Activated CD4-positive, CD25-positive, alpha-beta regulatory T cell treated with anti-CD3 and anti-CD28 coated beads, Interleukin-2, amount 50 U/mL, for 24 hours (primary cell): ENCODE data around the gene EEPD1.
"Not testable (repeated sequence)": the region's sequence is repeated elsewhere in the genome, so short reads cannot be mapped to it uniquely, and the experiment has no call there.

Source experiments
- ATAC-seq, 2 donors: fragments of 150-1000 bp; cut with Tn5 transposase; one replicate each; pipeline ENCODE4 v1.10.0; 2021; ENCODE audit warnings: mild to moderate bottlenecking in 1 of 2, moderate library complexity in 1 of 2

Gene EEPD1

GRCh38 chr7:36217961-36218284, 64.9 kb downstream of the EEPD1 start:
- ATAC-seq: no peak

DNA sequence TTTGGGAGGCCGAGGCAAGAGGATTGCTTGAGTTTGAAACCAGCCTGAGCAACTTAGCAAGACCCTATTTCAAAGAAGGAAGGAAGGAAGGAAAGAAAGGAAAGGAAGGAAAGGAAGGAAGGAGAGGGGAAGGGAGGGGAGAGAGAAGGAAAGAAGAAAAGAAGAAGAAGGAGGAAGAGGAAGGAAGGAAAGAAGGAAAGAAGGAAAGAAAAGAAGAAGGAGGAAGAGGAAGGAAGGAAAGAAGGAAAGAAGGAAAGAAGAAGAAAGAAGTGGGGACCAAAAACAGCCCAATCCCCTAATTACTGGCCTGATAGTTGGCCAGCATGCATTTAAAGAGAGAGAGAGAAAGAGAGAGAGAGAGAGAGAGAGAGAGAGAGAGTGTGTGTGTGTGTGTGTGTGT, 66.4 kb downstream of the EEPD1 start:
- ATAC-seq: no peak

DNA sequence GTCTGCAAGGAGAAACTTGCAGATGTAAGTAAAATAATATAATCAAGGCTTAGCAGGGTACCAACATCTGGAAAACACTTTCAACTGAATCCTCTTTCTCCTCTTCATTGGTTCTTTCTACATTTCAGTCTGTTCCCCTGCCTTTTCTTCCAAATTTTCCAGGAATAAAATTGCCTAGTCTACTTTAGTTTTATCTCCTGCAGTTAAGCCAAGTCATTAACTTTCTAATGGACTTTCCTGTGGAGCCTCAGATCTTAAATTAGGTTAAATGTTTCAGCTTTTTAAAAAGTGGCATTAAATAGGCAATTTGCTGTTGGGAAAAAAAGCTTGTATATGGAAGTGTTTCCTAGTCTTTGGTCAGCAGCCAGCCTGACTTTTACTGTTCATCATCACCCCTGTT, 70.8 kb downstream of the EEPD1 start:
- no peak for ATAC-seq

DNA sequence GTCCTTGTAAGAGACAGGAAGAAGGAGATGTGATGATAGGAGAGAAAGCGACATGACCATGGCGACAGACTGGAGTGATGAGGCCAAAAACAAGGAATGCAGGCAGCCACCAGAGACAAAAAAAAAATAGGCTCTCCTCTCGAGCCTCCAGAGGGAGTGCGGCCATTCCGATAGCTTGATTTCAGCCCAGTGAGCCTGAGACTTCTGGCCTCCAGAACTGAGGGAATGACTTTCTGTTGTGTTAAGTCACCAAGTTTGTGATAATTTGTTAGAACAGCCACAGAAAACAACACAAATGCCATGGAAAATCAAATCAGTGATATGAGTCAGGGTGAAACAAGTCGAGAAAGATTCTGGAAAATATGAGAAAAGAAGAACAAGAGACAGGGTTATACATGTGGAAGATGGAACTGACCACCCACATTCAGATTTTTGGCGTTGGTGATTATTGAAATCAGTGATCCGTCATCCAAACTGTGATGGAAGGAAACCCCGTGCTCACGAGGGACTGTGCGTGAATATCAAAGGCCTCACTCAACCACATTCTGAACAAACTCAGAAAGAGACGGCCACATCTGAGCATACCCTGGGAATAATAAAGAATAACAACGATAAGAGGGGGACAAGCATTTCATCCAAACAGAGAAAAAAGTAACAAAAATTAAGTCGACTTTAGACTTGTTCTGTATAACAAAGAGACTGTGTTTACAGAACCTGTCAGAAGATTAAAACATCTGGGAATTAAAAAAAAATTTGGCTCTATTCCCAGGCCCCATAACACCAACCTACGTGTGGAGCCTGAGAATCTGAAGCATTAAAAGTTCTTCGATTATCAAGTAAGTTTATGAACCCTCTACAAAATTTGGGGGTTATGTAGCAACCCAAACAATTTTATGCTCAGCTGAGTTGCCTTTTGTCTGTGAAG, 72.1 kb downstream of the EEPD1 start:
- no peak for ATAC-seq

- no peak for ATAC-seq
Observed at GRCh38 chr7:36226151-36226550, 73.1 kb downstream of the EEPD1 start.

DNA sequence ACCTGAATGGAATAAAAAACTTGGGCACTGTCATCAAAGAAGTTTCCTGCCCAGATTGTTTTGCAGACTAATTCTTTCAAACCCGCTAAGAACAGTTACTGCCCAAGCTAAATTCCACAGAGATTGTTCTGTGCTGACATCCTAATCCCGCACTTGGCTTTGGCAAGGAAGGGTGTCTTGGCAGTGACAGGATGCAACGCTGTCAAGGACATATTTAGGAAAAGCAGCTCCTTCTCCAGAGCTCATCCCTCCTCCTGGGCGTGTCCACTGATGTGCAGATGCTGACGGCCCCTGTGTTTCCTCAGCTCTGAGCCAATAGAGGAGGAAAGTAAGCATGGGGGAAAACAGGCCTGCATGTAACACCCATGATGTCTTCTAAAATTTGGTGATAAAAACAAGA, 74.2 kb downstream of the EEPD1 start:
- no peak for ATAC-seq

DNA sequence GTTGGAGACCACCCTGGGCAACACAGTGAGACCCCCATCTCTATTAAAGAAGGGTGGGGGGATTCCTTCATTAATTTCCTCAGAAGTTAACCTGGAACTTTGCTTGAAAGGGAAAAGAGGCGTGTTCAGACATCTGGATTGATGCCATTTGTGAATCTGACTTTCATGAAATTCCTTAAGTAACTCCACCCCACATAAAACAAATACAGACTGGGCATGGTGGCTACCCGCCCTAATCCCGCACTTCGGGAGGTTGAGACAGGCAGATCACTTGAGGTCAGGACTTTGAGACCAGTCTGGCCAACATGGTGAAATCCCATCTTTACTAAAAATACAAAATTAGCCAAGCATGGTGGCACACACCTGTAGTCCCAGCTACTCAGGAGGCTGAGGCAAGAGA, 75.0 kb downstream of the EEPD1 start:
- ATAC-seq: no peak

- no peak for ATAC-seq
Observed at GRCh38 chr7:36231406-36231805, 78.4 kb downstream of the EEPD1 start.

GRCh38 chr7:36232555-36232954, 79.5 kb downstream of the EEPD1 start:
- no peak for ATAC-seq

DNA sequence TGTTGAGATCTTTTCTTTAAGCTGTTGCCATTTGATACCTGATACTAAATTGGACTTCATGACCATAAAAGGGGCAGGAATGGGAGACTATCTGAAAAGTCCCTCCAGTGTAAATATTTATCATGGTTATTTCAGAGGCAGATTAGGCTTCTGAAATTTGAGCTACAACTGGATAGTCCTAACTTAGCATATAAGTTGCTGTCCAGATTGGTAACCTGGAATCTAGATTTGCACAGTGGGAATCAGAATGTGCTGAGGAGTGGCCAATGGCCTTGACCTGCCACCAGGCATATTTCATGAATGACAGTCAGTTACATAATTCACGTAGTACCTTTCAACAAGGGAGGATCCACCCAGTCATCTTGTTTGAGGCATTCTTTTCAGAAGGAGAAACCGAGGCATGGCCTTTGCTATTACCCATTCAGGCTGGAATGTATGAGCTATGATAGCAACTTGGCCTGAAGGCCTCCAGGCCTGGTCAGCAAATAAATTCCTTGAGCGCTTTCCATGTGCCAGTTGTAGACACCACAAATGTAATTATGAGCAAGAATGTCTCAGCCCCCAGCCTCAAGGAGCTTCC, 80.0 kb downstream of the EEPD1 start:
- no peak for ATAC-seq

- no peak for ATAC-seq
Observed at GRCh38 chr7:36236073-36236472, 83.0 kb downstream of the EEPD1 start.

DNA sequence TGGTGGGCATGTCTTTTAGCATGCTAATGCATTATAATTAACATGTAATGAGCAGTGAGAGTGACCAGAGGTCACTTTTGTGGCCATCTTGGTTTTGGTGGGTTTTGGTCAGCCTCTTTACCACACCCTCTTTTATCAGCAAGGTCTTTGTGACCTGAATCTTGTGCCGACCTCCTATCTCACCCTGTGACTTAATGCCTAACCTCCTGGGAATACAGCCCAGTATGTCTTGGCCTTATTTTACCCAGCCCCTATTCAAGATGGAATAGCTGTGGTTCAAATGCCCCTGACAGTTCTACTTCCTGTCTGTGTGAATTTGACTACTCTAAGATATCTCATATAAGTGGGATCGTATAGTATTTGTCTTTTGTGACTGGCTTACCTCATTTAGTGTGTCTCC, 85.1 kb downstream of the EEPD1 start:
- no peak for ATAC-seq

- not testable (repeated sequence) for ATAC-seq
Observed at GRCh38 chr7:36243356-36243755, 90.3 kb downstream of the EEPD1 start.

DNA sequence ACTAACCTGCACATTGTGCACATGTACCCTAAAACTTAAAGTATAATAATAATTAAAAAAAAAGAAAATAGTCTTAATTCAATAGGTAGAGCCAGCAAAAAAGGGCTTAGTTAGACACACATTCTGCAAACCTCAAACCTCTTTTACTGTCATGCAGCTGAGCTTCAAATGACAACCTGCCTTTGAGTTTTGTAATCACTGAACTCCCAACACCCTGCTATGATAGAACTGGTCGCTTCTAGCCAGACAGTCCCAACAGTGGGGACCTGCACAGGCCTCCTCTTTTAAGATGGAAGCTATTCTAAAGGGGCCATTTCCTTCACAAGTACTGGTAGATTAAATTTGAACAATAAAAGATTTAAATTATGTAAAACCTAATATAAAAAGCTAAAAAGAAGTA, 90.9 kb downstream of the EEPD1 start:
- ATAC-seq: not testable (repeated sequence)

- no peak for ATAC-seq
Observed at GRCh38 chr7:36244429-36244828, 91.4 kb downstream of the EEPD1 start.

GRCh38 chr7:36245684-36246299, 92.7 kb downstream of the EEPD1 start:
- no peak for ATAC-seq

GRCh38 chr7:36249091-36249490, 96.0 kb downstream of the EEPD1 start:
- ATAC-seq: no peak

DNA sequence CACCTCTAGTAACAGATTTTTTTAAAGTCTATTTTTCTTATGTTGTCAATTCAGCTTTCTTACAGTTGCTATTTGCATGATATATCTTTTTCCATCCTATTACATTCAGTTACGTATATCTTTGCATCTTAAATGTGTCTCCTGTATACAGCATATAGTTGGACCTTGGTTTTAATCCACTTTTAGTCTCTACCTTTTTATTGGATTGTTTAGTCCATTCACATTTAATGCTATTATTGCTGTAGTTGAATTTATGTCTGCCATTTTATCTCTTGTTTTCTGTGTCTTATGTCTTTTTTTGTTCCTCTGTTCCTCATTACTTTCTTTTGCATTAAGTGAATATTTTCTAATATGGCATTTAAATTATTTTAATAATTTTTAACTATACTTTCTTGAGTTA, 100.6 kb downstream of the EEPD1 start:
- ATAC-seq: no peak

- not testable (repeated sequence) for ATAC-seq
Observed at GRCh38 chr7:36258510-36259259, 105.6 kb downstream of the EEPD1 start.

DNA sequence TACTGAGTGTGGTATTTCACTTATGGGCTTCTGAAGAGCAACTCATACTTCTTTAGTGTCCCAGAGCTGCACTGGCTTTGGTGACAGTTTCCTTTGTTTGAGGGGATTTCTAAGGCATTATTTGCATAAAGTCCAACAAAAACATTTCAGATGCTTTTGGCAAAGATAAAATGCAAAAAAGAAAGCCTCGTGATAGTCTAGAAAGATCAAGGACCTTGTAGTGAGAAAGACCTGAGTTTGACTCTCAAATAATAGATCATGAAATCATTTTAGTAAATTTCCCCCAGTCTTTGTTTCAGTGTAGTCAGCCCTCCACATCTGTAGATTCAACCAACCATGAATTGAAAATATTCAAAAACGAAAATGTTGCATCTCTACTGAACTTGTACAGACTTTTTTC, 107.4 kb downstream of the EEPD1 start:
- ATAC-seq: no peak

GRCh38 chr7:36261019-36261754, 108.1 kb downstream of the EEPD1 start:
- ATAC-seq: no peak

DNA sequence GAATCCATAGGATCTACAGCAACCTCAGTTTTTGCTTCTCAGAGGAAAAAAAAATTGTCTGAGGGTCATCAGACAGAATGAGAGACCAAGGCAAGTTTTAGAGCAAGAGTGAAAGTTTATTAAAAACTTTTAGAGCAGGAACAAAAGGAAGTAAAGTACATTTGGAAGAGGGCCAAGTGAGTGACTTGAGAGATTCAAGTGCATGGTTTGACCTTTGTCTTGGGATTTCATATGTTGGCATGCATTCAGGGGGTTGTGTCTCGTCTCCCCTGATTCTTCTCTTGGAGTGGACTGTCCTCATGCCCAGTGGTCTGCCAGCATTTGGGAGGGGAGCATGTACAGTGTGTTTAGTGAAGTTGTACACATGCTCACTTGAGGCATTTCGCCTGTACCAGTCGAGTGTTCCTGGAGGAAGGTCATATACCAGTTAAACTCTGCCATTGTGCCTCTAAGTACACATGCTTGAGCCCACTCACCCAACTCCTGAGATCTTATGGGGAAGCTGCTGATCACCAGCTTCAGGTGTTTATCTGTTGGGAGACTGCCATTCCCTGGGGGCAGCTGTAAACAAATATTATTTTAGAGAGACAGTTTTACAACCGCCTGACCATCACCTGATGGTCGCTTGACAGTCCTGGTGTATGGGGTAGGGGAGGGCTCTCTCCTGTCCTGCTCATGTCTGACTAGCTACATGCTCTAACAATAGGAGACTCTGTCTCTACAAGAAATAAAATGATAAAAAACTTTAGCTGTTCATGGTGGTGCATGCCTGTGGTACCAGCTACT, 109.4 kb downstream of the EEPD1 start:
- no peak for ATAC-seq
